ENCODE data around the gene SLC24A3. TPM values are rescaled to one million over a fixed set of nuclear protein-coding genes. Genes with fewer than 3 reads are reported as not detected.

Gene SLC24A3
- total and polyA plus RNA-seq, 2 of the 13 experiments (the other 11 are each of a cell fraction or from before 2014, with no cell fraction given) = not detected

GRCh38 chr20:19660808-19661378 lies 448.5 kb downstream of the SLC24A3 start (continued):
- peak; percentile 83 for TF ChIP-seq ARID5B (CRISPR knock-in tag; IDR thresholded peaks at IDR 0.05)
- TF ChIP-seq ZNF546 (CRISPR knock-in tag; conservative IDR thresholded peaks at IDR 0.05) = no peak
- TF ChIP-seq MBD4 (IDR thresholded peaks at IDR 0.05; ENCODE audit: borderline replicate concordance, low read length) = no peak
- TF ChIP-seq FLYWCH1 (CRISPR knock-in tag; IDR thresholded peaks at IDR 0.05) = no peak
- TF ChIP-seq STAT5B (CRISPR knock-in tag; IDR thresholded peaks at IDR 0.05) = no peak
- peak; percentile 19; the same call in 1 of the 2 replicates for TF ChIP-seq DRAP1 (CRISPR knock-in tag; IDR thresholded peaks at IDR 0.05)
- TF ChIP-seq PHF8 (CRISPR knock-in tag; IDR thresholded peaks at IDR 0.05) = no peak
- no peak for TF ChIP-seq ZNF660 (CRISPR knock-in tag; IDR thresholded peaks at IDR 0.05; ENCODE audit: borderline replicate concordance, low read depth)
- TF ChIP-seq ZNF556 (CRISPR knock-in tag; IDR thresholded peaks at IDR 0.05; ENCODE audit: borderline replicate concordance) = no peak; the same call in 1 of the 2 replicates
- peak; percentile 29; the same call in 1 of the 2 replicates for TF ChIP-seq TFAP4 (IDR thresholded peaks at IDR 0.05; ENCODE audit: borderline replicate concordance, low read depth)
- TF ChIP-seq ATM (IDR thresholded peaks at IDR 0.05; ENCODE audit: borderline replicate concordance) = no peak
- no peak for TF ChIP-seq KLF12 (CRISPR knock-in tag; IDR thresholded peaks at IDR 0.05; ENCODE audit: borderline replicate concordance)
- TF ChIP-seq POLR2A (IDR thresholded peaks at IDR 0.05; ENCODE audit: insufficient read depth in 1 of 2, low read depth in 2 of 2, low read length in 2 of 2) = no peak
- TF ChIP-seq ZNF691 (CRISPR knock-in tag; IDR thresholded peaks at IDR 0.05; ENCODE audit: borderline replicate concordance, low read depth) = no peak
- TF ChIP-seq ZNF431 (CRISPR knock-in tag; IDR thresholded peaks at IDR 0.05; ENCODE audit: borderline replicate concordance, low read depth) = peak; percentile 77; the same call in 1 of the 2 replicates
- peak; percentile 27; the same call in 1 of the 2 replicates for TF ChIP-seq ZNF605 (CRISPR knock-in tag; IDR thresholded peaks at IDR 0.05)
- TF ChIP-seq RNF2 (conservative IDR thresholded peaks at IDR 0.05; ENCODE audit: low read depth) = no peak
- TF ChIP-seq MBNL3 (CRISPR knock-in tag; conservative IDR thresholded peaks at IDR 0.05) = no peak
- peak; percentile 57; the same call in 1 of the 2 replicates for TF ChIP-seq ZMYM3 (CRISPR knock-in tag; IDR thresholded peaks at IDR 0.05)
- TF ChIP-seq SALL1 (CRISPR knock-in tag; IDR thresholded peaks at IDR 0.05) = peak; percentile 45; the same call in 1 of the 2 replicates
- peak; percentile 36 for TF ChIP-seq XRCC5 (optimal IDR thresholded peaks at IDR 0.05; ENCODE audit: low read length)
- TF ChIP-seq SOX13 (IDR thresholded peaks at IDR 0.05) = peak; percentile 48; the same call in 1 of the 2 replicates
- peak in 1 of 2 experiments; percentile 42; a peak in 1 of 4 replicates for TF ChIP-seq SOX13 (CRISPR knock-in tag; conservative IDR thresholded peaks at IDR 0.05 in 1 of 2, IDR thresholded peaks at IDR 0.05 in 1 of 2)
- TF ChIP-seq ATF3 (CRISPR knock-in tag; IDR thresholded peaks at IDR 0.05) = no peak
- TF ChIP-seq ZNF180 (CRISPR knock-in tag; IDR thresholded peaks at IDR 0.05; ENCODE audit: borderline replicate concordance, low read depth) = no peak
- no peak for TF ChIP-seq ZNF883 (CRISPR knock-in tag; IDR thresholded peaks at IDR 0.05; ENCODE audit: not compliant biosample characterization)
